Measurements from ENCODE around the gene ZEB2. TPM values are rescaled to one million over a fixed set of nuclear protein-coding genes. Genes with fewer than 3 reads are reported as not detected.

ZEB2 gene
- total and polyA plus RNA-seq, 2 of the 8 experiments (the other 6 are each of a cell fraction or from before 2014, with no cell fraction given), result 0.38 TPM; not detected in 1

- H4K5ac ChIP-seq (ENCODE audit: insufficient read length, low read depth, low read length), result no peak overlapping the region
- H3K36me3 ChIP-seq (ENCODE audit: control insufficient read depth in 2 of 4, insufficient read depth in 4 of 4, low read length in 3 of 4), result no peaks in the 10 kb centered on the region
- no peaks in the 10 kb centered on the region for H3K4me1 ChIP-seq (replicated peaks in 1 of 4; ENCODE audit: control insufficient read depth in 3 of 4, insufficient read depth in 4 of 4, low read length in 3 of 4)
- no peaks in the 10 kb centered on the region for H3K79me1 ChIP-seq (ENCODE audit: low read depth, low read length)
- no peak overlapping the region for H3K23ac ChIP-seq (ENCODE audit: insufficient read length)
- H3K27ac ChIP-seq (ENCODE audit: low read depth, low read length), result no peak overlapping the region
- POLR2A ChIA-PET (ENCODE audit: partially characterized antibody), result no interaction called here
- H3K18ac ChIP-seq (ENCODE audit: extremely low read depth, low read length), result no peak overlapping the region
- H2AK5ac ChIP-seq (ENCODE audit: low read depth, low read length), result no peak overlapping the region
- no peak overlapping the region for H3K14ac ChIP-seq (ENCODE audit: insufficient read length)
- H3K79me2 ChIP-seq (ENCODE audit: control insufficient read depth in 1 of 2, insufficient read depth in 2 of 2, low read length in 2 of 2), result no peaks in the 10 kb centered on the region
- WGBS, 2 experiments (ENCODE audit: extremely low coverage in 1 of 2, insufficient coverage in 1 of 2, insufficient read length in 1 of 2, insufficient replicate concordance in 2 of 2, low coverage in 1 of 2, low lambda C conversion rate in 2 of 2, missing lambda C conversion rate in 1 of 2), result 93% methylated on average over 6 of the region's 6 CpGs; no CpG with 5 or more reads in 1 of the 2 experiments
- H3K23me2 ChIP-seq (ENCODE audit: low read depth, low read length), result no peaks in the 10 kb centered on the region
- no peak overlapping the region for H2BK15ac ChIP-seq (ENCODE audit: low read length)
- H2BK12ac ChIP-seq (ENCODE audit: low read depth, low read length), result no peak overlapping the region
- no peak overlapping the region for H2BK120ac ChIP-seq (replicated peaks; ENCODE audit: low read depth, low read length)
- DNase-seq (ENCODE audit: low read depth in 1 of 2, low spot score in 2 of 2) (no peak), FAIRE-seq (no peak)
- H3K27me3 ChIP-seq (replicated peaks in 1 of 4; ENCODE audit: control insufficient read depth in 3 of 4, extremely low read depth in 1 of 4, insufficient read depth in 3 of 4, low read length in 3 of 4), result no peaks in the 10 kb centered on the region
- no peak overlapping the region for H2BK5ac ChIP-seq (ENCODE audit: low read depth, low read length)
- H4K91ac ChIP-seq (replicated peaks; ENCODE audit: insufficient read length, low read length), result no peak overlapping the region
- CTCF ChIA-PET (ENCODE audit: partially characterized antibody), result interaction anchor here (0.5 to 0.8 kb wide), 3 partner anchors 10 to 103 kb away, joined by 3 to 5 read pairs (median 3); no protein-coding TSS in a partner anchor
- no peaks in the 10 kb centered on the region for H3K9me3 ChIP-seq (ENCODE audit: insufficient read depth in 2 of 2, low read depth in 1 of 2, low read length in 1 of 2)
- no peak overlapping the region for H3K4me2 ChIP-seq (ENCODE audit: insufficient read depth in 1 of 2, low read depth in 2 of 2, low read length in 2 of 2)
- H3K4me3 ChIP-seq (ENCODE audit: extremely low read depth in 1 of 4, insufficient read depth in 2 of 4, low read depth in 3 of 4, low read length in 4 of 4), result no peak overlapping the region
- no peak overlapping the region for H3K56ac ChIP-seq (replicated peaks; ENCODE audit: insufficient read length, low read depth, low read length)
- H2AFZ ChIP-seq (ENCODE audit: low read length), result no peak overlapping the region
- H3K9ac ChIP-seq (replicated peaks in 1 of 4; ENCODE audit: extremely low read depth in 1 of 4, low read depth in 3 of 4, low read length in 3 of 4), result no peak overlapping the region
- no peaks in the 10 kb centered on the region for H4K20me1 ChIP-seq (replicated peaks in 1 of 2; ENCODE audit: control insufficient read depth in 1 of 2, insufficient read depth in 2 of 2, low read length in 2 of 2)
- H3K4ac ChIP-seq (replicated peaks; ENCODE audit: insufficient read length, low read depth, low read length), result no peak overlapping the region
- H4K8ac ChIP-seq (ENCODE audit: extremely low read depth, insufficient read depth, low read length), result no peak overlapping the region
- no peak overlapping the region for H2BK20ac ChIP-seq (ENCODE audit: low read length)
- TF ChIP-seq TCF12 (IDR thresholded peaks at IDR 0.05; ENCODE audit: low read depth, low read length), result no peak
- TF ChIP-seq ATF2 (IDR thresholded peaks at IDR 0.05; ENCODE audit: low read length), result no peak
- no peak for TF ChIP-seq JUN (IDR thresholded peaks at IDR 0.05; ENCODE audit: low read depth, low read length)
- no peak for TF ChIP-seq CBX8 (IDR thresholded peaks at IDR 0.05; ENCODE audit: borderline replicate concordance, low read depth, low read length)
- TF ChIP-seq CBX5 (IDR thresholded peaks at IDR 0.05; ENCODE audit: low read depth, low read length), result no peak
- TF ChIP-seq KDM5A (IDR thresholded peaks at IDR 0.05; ENCODE audit: low read length), result no peak
- TF ChIP-seq CTBP2 (IDR thresholded peaks at IDR 0.05; ENCODE audit: borderline replicate concordance, insufficient read depth, insufficient read length, low read length), result no peak
- no peak for TF ChIP-seq USF2 (IDR thresholded peaks at IDR 0.05; ENCODE audit: low read length)
- no peak for TF ChIP-seq BACH1 (IDR thresholded peaks at IDR 0.05; ENCODE audit: low read length)
- no peak for TF ChIP-seq SAP30 (IDR thresholded peaks at IDR 0.05; ENCODE audit: insufficient read depth, insufficient replicate concordance, low read length)
- no peak for TF ChIP-seq SRF (IDR thresholded peaks at IDR 0.05; ENCODE audit: low read depth, low read length)
- TF ChIP-seq SP2 (IDR thresholded peaks at IDR 0.05; ENCODE audit: low read length), result no peak
These were observed 27.6 kb upstream of the ZEB2 start for GRCh38 chr2:144547494-144547893.
